BE2C (cell line): Measurements from ENCODE around the gene A4GALT.

Experiments used
- DNase-seq: peaks from one replicate; pipeline ENCODE4 v3.0.0-alpha.2; 2020
- H3K27me3 ChIP-seq: fragments of 250-450 bp; sonication (Bioruptor Pico); 2 replicates; pipeline ENCODE4 v1.5.1; 2020; ENCODE audit warnings: mild to moderate bottlenecking
- H3K36me3 ChIP-seq: fragments of 250-450 bp; sonication (Bioruptor Pico); 2 replicates; pipeline ENCODE4 v1.5.1; 2020; ENCODE audit warnings: mild to moderate bottlenecking
- H3K4me1 ChIP-seq: fragments of 250-450 bp; sonication (Bioruptor Pico); 2 replicates; pipeline ENCODE4 v1.5.1; 2020
- H3K4me3 ChIP-seq: 2 replicates; pipeline ENCODE4 v1.5.1; 2011; ENCODE audit warnings: low read depth, low read length
- H3K9me3 ChIP-seq: fragments of 250-450 bp; sonication (Bioruptor Pico); 2 replicates; pipeline ENCODE4 v1.5.1; 2020
- TF ChIP-seq, protein P1 (sequence below): IDR thresholded peaks from 2 replicates; pipeline ENCODE4 v1.5.1; 2012; ENCODE audit warnings: mild to moderate bottlenecking, low read depth, low read length

A4GALT gene

GRCh38 chr22:42649246-42650099, 71.2 kb downstream of the A4GALT start, which contains the start of gene CYB5R3:
CYB5R3 (minus strand) TSS chr22:42649392; CDS start chr22:42649315, 77 bp downstream.
- no peaks in the 10 kb centered on the region for H3K27me3 ChIP-seq
- peaks cover 14% of the 10 kb centered on the region for H3K4me1 ChIP-seq
- H3K4me3 ChIP-seq = peak within 1 kb of the TSS; percentile 92
- H3K9me3 ChIP-seq = no peaks in the 10 kb centered on the region
- peak; percentile 90 for DNase-seq
- TF ChIP-seq, protein P1, sequence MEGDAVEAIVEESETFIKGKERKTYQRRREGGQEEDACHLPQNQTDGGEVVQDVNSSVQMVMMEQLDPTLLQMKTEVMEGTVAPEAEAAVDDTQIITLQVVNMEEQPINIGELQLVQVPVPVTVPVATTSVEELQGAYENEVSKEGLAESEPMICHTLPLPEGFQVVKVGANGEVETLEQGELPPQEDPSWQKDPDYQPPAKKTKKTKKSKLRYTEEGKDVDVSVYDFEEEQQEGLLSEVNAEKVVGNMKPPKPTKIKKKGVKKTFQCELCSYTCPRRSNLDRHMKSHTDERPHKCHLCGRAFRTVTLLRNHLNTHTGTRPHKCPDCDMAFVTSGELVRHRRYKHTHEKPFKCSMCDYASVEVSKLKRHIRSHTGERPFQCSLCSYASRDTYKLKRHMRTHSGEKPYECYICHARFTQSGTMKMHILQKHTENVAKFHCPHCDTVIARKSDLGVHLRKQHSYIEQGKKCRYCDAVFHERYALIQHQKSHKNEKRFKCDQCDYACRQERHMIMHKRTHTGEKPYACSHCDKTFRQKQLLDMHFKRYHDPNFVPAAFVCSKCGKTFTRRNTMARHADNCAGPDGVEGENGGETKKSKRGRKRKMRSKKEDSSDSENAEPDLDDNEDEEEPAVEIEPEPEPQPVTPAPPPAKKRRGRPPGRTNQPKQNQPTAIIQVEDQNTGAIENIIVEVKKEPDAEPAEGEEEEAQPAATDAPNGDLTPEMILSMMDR = no peak
- peaks cover 3% of the 10 kb centered on the region; the same call in 1 of the 2 replicates for H3K36me3 ChIP-seq

GRCh38 chr22:42648368-42649245, 72.1 kb downstream of the A4GALT start:
- H3K27me3 ChIP-seq = no peaks in the 10 kb centered on the region
- peaks cover 14% of the 10 kb centered on the region for H3K4me1 ChIP-seq
- peaks cover 3% of the 10 kb centered on the region; the same call in 1 of the 2 replicates for H3K36me3 ChIP-seq
- no peaks in the 10 kb centered on the region for H3K9me3 ChIP-seq
- TF ChIP-seq, protein P1 = no peak
- DNase-seq = no peak
- H3K4me3 ChIP-seq = peak overlapping the region; percentile 92

GRCh38 chr22:42648017-42648367, 72.7 kb downstream of the A4GALT start:
- Histone ChIP-seq H3K27me3 (no peaks in the 10 kb centered on the region), H3K36me3 (peaks cover 3% of the 10 kb centered on the region; the same call in 1 of the 2 replicates), H3K4me1 (peaks cover 14% of the 10 kb centered on the region), H3K4me3 (peak overlapping the region; percentile 92), H3K9me3 (no peaks in the 10 kb centered on the region)
- TF ChIP-seq, protein P1 = no peak
- no peak for DNase-seq

DNA sequence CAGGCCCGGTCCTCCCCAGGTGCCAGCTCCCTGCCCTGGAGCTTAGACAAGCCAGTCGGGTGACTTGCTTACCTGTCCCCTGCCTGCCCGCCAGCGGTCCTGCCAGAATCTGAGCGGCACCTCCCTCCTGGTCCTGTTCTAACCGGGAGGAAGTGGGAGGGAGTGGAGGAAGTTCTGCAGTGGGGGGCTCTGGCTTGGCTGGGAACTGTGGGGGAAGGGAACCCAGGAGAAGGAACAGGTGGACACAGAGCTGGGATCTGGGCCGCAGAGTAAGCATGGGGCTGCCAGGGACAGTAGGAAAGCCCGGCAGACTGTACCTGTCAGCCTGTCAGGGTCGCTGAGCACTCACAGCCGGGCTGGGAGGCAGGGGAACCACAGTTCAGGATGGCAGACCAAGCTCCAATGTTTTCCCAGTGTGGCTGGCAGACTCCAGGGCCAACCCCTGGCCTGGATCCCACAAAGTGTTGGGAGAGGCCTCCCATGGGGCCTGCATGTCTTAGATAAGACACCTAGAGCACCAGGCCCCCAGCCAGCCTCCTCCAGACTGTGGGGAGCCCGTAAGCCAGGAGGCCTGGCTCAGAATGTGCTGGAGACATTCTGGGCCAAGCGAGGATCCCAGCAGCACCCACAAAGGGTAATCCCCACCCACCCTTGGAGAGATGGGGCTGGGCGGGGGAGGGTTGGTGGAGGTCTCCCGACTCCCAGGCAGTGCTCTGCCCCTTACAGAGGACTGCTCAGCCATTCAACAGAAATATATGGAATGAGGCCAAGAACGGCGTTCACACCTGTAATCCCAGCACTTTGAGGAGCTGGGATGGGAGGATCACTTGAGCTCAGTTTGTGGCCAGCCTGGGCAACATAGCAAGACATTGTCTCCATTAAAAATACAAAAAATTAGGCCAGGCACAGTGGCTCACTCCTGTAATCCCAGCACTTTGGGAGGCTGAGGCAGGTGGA, 73.8 kb downstream of the A4GALT start:
- peaks cover 3% of the 10 kb centered on the region; the same call in 1 of the 2 replicates for H3K36me3 ChIP-seq
- no peaks in the 10 kb centered on the region for H3K9me3 ChIP-seq
- no peak overlapping the region for H3K4me3 ChIP-seq
- DNase-seq = peak; percentile 80
- H3K4me1 ChIP-seq = peaks cover 14% of the 10 kb centered on the region
- H3K27me3 ChIP-seq = no peaks in the 10 kb centered on the region
- TF ChIP-seq, protein P1 = no peak

DNA sequence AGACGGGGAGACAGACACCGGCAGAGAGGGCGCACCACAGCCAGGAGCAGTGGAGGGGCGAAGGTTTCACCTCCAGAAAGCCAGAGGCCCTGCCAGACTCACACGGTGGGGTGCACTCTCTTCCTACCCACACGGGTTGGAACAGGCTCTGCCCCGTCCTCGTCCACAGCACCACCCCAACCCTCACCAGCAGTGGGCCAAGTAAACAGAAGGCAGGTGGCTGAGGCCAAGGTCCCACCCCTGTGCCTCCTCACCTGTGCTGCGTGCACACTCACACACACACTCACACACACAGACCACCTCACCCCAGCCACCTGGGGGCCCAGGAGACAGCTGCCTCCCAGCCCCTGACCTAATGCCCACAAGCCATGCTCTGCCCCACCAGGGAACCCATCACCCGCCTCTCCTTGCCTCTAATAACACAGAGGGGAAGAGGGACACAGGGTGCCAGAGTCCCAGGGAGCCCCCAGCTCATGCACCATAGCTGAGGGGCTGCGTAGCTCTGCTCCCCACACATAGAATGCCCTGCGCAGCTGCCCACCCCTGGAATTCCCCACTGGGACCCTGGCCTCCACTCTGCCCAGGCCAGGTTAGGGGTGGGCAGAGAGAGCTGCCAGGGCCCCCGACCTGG, 74.6 kb downstream of the A4GALT start:
- Histone ChIP-seq H3K36me3 (peaks cover 3% of the 10 kb centered on the region; the same call in 1 of the 2 replicates), H3K27me3 (no peaks in the 10 kb centered on the region), H3K4me1 (peaks cover 14% of the 10 kb centered on the region), H3K9me3 (no peaks in the 10 kb centered on the region), H3K4me3 (no peak overlapping the region)
- TF ChIP-seq, protein P1 = no peak
- DNase-seq = no peak
